Body of pancreas (tissue), 4 donors: ENCODE results near the gene COX11. TPM values are rescaled to one million over a fixed set of nuclear protein-coding genes. Genes with fewer than 3 reads are reported as not detected.

Source experiments
- ATAC-seq: fragments of 150-250 bp; one replicate; pipeline ENCODE4 v1.9.1; 2016
- DNase-seq, 4 donors: peaks; one replicate each; pipeline ENCODE4 v3.0.0-alpha.2; 2019
- H3K27ac ChIP-seq, 4 donors: fragments of 200-600 bp; sonication (generic); 1 replicate in 3 of 4; 2 replicates in 1 of 4; pipeline versions ENCODE4 v1.5.1 to v1.6.1; 2016 to 2019; ENCODE audit warnings: mild to moderate bottlenecking in 1 of 4, mixed read lengths in 1 of 4, moderate library complexity in 1 of 4
- H3K27me3 ChIP-seq, 2 donors: fragments of 200-600 bp; sonication (generic); one replicate each; pipeline ENCODE4 v1.6.0; 2016; ENCODE audit warnings: mild to moderate bottlenecking in 1 of 2
- H3K36me3 ChIP-seq, 2 donors: fragments of 200-600 bp; sonication (generic); replicated peaks in 1 of 2; 2 replicates each; pipeline ENCODE4 v1.5.1; 2016; ENCODE audit warnings: low read depth in 2 of 2; ENCODE audit not compliant: insufficient read depth in 1 of 2
- H3K4me1 ChIP-seq: fragments of 200-600 bp; sonication (generic); one replicate; pipeline ENCODE4 v1.6.0; 2016
- H3K4me3 ChIP-seq, 2 donors: fragments of 200-600 bp; sonication (generic); 1 replicate in 1 of 2; 2 replicates in 1 of 2; pipeline ENCODE4 v1.5.1; 2016 to 2019
- H3K9me3 ChIP-seq, 3 donors: fragments of 200-600 bp; sonication (generic); 1 replicate in 2 of 3; 2 replicates in 1 of 3; pipeline ENCODE4 v1.5.1; 2016
- CTCF ChIP-seq, 7 experiments: fragments of 450-650 bp in 4 of 7; fragments of 200-600 bp in 3 of 7; sonication (generic) in 3 of 7; IDR thresholded peaks; one replicate each; pipeline ENCODE4 v1.5.1; 2016 to 2019; ENCODE audit warnings: antibody characterized with exemption in 7 of 7
- POLR2A ChIP-seq, 3 donors: fragments of 450-650 bp; IDR thresholded peaks; one replicate each; pipeline ENCODE4 v1.6.1; 2016; ENCODE audit warnings: antibody characterized with exemption in 3 of 3, mild to moderate bottlenecking in 2 of 3
- WGBS, 2 donors: methylation state at CpG; one replicate each; pipeline ENCODE4 v1.1.5; 2017; 5-methylcytosine and 5-hydroxymethylcytosine counted together
- intact Hi-C: fragments of 100-400 bp; cut with DNase I; formaldehyde crosslinking; loops from one replicate; pipeline ENCODE4 v1.15.1; 2023
- total RNA-seq, 2 donors: library from RNA; depleted of rRNA; stranded (reverse); fragments of >200 nt; gene quantifications; one replicate each; pipeline ENCODE4 v1.1.0, GENCODE V29; 2016

COX11 gene
- total RNA-seq, result 10 to 100 TPM; 19.8 to 30.1 TPM

- intact Hi-C loops, result no loop called here
These were observed at the start of gene COX11, which contains the start of gene STXBP4 for GRCh38 chr17:54968262-54968987. Gene COX11, minus strand, starts transcription at chr17:54968654. Its CDS starts 8 bp downstream, at chr17:54968646. Gene STXBP4, plus strand, starts transcription at chr17:54968765. Its CDS starts 17,455 bp downstream, at chr17:54986220.

GRCh38 chr17:55005520-55005919 is 37.1 kb upstream of the COX11 start:
- ATAC-seq, result no peak
- 79 to 88% methylated on average over 1 of the region's 1 CpG for WGBS, 2 donors
- Histone ChIP-seq H3K4me1 (no peaks in the 10 kb centered on the region), H3K4me3 (no peak overlapping the region), H3K9me3 (no peaks in the 10 kb centered on the region), H3K27ac (no peak overlapping the region), H3K27me3 (no peaks in the 10 kb centered on the region), H3K36me3 (no peaks in the 10 kb centered on the region)
- DNase-seq, result peak in 1 of 4 donors; percentile 13
- intact Hi-C loops, result no loop called here
- TF ChIP-seq POLR2A (IDR thresholded peaks at IDR 0.05) (no peak), CTCF (IDR thresholded peaks at IDR 0.05) (peak in 6 of 7 experiments; percentile 13 to 37 (median 30))

More at GRCh38 chr17:54968262-54968987, at the start of gene COX11, which contains the start of gene STXBP4:
- H3K4me1 ChIP-seq, result peaks cover 43% of the 10 kb centered on the region
- DNase-seq (peak; percentile 96 to 99 (median 96)), ATAC-seq (peak; percentile 98)
- peak within 1 kb of the TSS; percentile 75 to 83 for H3K4me3 ChIP-seq
- H3K9me3 ChIP-seq, result no peaks in the 10 kb centered on the region
- no peaks in the 10 kb centered on the region for H3K27me3 ChIP-seq
- WGBS, 2 donors, result 0 to 1% methylated on average over 14 to 57 of the region's 57 CpGs
- no peaks in the 10 kb centered on the region for H3K36me3 ChIP-seq
- peak within 1 kb of the TSS; percentile 65 to 90 (median 79) for H3K27ac ChIP-seq
- TF ChIP-seq CTCF (IDR thresholded peaks at IDR 0.05) (peak in 6 of 7 experiments; percentile 12 to 53 (median 35)), POLR2A (IDR thresholded peaks at IDR 0.05) (peak; percentile 35 to 82 (median 82))

- no peak overlapping the region for H3K27ac ChIP-seq
- H3K4me3 ChIP-seq, result no peak overlapping the region
- no peak for TF ChIP-seq POLR2A (IDR thresholded peaks at IDR 0.05)
- TF ChIP-seq CTCF (IDR thresholded peaks at IDR 0.05), result no peak
- intact Hi-C loops, result no loop called here
- ATAC-seq (no peak), DNase-seq (no peak)
- 86 to 87% methylated on average over 5 of the region's 5 CpGs for WGBS, 2 donors
- no peaks in the 10 kb centered on the region for H3K27me3 ChIP-seq
- H3K36me3 ChIP-seq, result no peaks in the 10 kb centered on the region
- no peaks in the 10 kb centered on the region for H3K9me3 ChIP-seq
- no peaks in the 10 kb centered on the region for H3K4me1 ChIP-seq
These were observed 36.0 kb upstream of the COX11 start for GRCh38 chr17:55004484-55004883.

GRCh38 chr17:55002458-55002857 is 34.0 kb upstream of the COX11 start:
- intact Hi-C loops, result no loop called here
- H3K27me3 ChIP-seq, result no peaks in the 10 kb centered on the region
- no peaks in the 10 kb centered on the region for H3K36me3 ChIP-seq
- H3K27ac ChIP-seq, result no peak overlapping the region
- no peaks in the 10 kb centered on the region for H3K4me1 ChIP-seq
- H3K9me3 ChIP-seq, result no peaks in the 10 kb centered on the region
- no peak overlapping the region for H3K4me3 ChIP-seq
- DNase-seq (no peak), ATAC-seq (no peak)
- TF ChIP-seq POLR2A (IDR thresholded peaks at IDR 0.05) (no peak), CTCF (IDR thresholded peaks at IDR 0.05) (no peak)
